Upper lobe of left lung (tissue), 6 donors: ENCODE measurements around the gene SCN8A. TPM values are rescaled to one million over a fixed set of nuclear protein-coding genes. Genes with fewer than 3 reads are reported as not detected.

Experiments used
- ATAC-seq, 2 donors: fragments of 200-7000 bp; cut with Tn5 transposase; one replicate each; pipeline ENCODE4 v1.9.1; 2022; ENCODE audit warnings: mild to moderate bottlenecking in 2 of 2, moderate library complexity in 2 of 2; ENCODE audit not compliant: low FRiP score in 2 of 2
- DNase-seq, 2 donors: peaks; one replicate each; pipeline ENCODE4 v3.0.0-alpha.2; 2019 to 2020
- H3K27ac ChIP-seq, 4 donors: fragments of 200-600 bp; sonication (generic); one replicate each; pipeline ENCODE4 v1.5.1; 2016 to 2019
- H3K27me3 ChIP-seq, 4 donors: fragments of 200-600 bp; sonication (generic); one replicate each; pipeline ENCODE4 v1.5.1; 2017 to 2019
- H3K36me3 ChIP-seq, 4 donors: fragments of 200-600 bp; sonication (generic); one replicate each; pipeline ENCODE4 v1.5.1; 2016 to 2019
- H3K4me1 ChIP-seq, 4 donors: fragments of 200-600 bp; sonication (generic); one replicate each; pipeline ENCODE4 v1.5.1; 2018 to 2019
- H3K4me3 ChIP-seq, 4 donors: fragments of 200-600 bp; sonication (generic); one replicate each; pipeline ENCODE4 v1.5.1; 2017 to 2019; ENCODE audit warnings: mild to moderate bottlenecking in 2 of 4, moderate library complexity in 1 of 4
- H3K9me3 ChIP-seq, 4 donors: fragments of 200-600 bp; sonication (generic); one replicate each; pipeline ENCODE4 v1.5.1; 2018 to 2019
- EP300 ChIP-seq, 4 donors: sonication (generic); formaldehyde crosslinking; IDR thresholded peaks; one replicate each; pipeline ENCODE4 v1.5.1; 2017; ENCODE audit warnings: antibody characterized with exemption in 4 of 4, control low read depth in 2 of 4
- POLR2A ChIP-seq, 4 donors: fragments of 450-650 bp; IDR thresholded peaks; one replicate each; pipeline ENCODE4 v1.5.1; 2016 to 2017; ENCODE audit warnings: antibody characterized with exemption in 4 of 4, mild to moderate bottlenecking in 2 of 4
- POLR2AphosphoS5 ChIP-seq, 2 donors: sonication (generic); formaldehyde crosslinking; IDR thresholded peaks; one replicate each; pipeline ENCODE4 v1.5.1; 2017; ENCODE audit warnings: antibody characterized with exemption in 2 of 2
- WGBS, 2 donors: methylation state at CpG; one replicate each; pipeline ENCODE4 v1.1.5; 2017 to 2018; 5-methylcytosine and 5-hydroxymethylcytosine counted together
- total RNA-seq, 6 donors: library from RNA; depleted of rRNA in 4 of 6; stranded (reverse); fragments of >200 nt in 4 of 6; gene quantifications; one replicate each; pipeline versions ENCODE4 v1.1.0 to v1.2.1, GENCODE V29; 2016 to 2021
- TF ChIP-seq, protein P1 (sequence below), 6 experiments: fragments of 450-650 bp in 4 of 6; fragments of 200-600 bp in 2 of 6; sonication (generic) in 2 of 6; IDR thresholded peaks; one replicate each; pipeline ENCODE4 v1.5.1; 2016 to 2019; ENCODE audit warnings: antibody characterized with exemption in 6 of 6
- donor health status: DM: no; HTN: no; CAD: no; lungs with moderate emphysema.
- donor health status: DM: no; HTN: yes; CAD: no; lungs with severe emphysema.

Gene SCN8A
- total RNA-seq, 6 donors from 2014 or later: 0.11 to 1.1 (median 0.37) TPM; not detected in 1

GRCh38 chr12:51833448-51834227 lies 242.6 kb downstream of the SCN8A start:
- H3K4me3 ChIP-seq: no peak overlapping the region
- peaks cover 0 to 9% (median 5%) of the 10 kb centered on the region in 4 donors for H3K4me1 ChIP-seq
- H3K9me3 ChIP-seq: no peaks in the 10 kb centered on the region
- DNase-seq: no peak
- no peaks in the 10 kb centered on the region for H3K36me3 ChIP-seq
- ATAC-seq: no peak
- WGBS, 2 donors: 67 to 88% methylated on average over 12 of the region's 12 CpGs
- H3K27ac ChIP-seq: no peak overlapping the region
- H3K27me3 ChIP-seq: no peaks in the 10 kb centered on the region
- TF ChIP-seq EP300 (IDR thresholded peaks at IDR 0.05) (no peak), POLR2AphosphoS5 (IDR thresholded peaks at IDR 0.05) (no peak), POLR2A (IDR thresholded peaks at IDR 0.05) (no peak)
- TF ChIP-seq, protein P1, sequence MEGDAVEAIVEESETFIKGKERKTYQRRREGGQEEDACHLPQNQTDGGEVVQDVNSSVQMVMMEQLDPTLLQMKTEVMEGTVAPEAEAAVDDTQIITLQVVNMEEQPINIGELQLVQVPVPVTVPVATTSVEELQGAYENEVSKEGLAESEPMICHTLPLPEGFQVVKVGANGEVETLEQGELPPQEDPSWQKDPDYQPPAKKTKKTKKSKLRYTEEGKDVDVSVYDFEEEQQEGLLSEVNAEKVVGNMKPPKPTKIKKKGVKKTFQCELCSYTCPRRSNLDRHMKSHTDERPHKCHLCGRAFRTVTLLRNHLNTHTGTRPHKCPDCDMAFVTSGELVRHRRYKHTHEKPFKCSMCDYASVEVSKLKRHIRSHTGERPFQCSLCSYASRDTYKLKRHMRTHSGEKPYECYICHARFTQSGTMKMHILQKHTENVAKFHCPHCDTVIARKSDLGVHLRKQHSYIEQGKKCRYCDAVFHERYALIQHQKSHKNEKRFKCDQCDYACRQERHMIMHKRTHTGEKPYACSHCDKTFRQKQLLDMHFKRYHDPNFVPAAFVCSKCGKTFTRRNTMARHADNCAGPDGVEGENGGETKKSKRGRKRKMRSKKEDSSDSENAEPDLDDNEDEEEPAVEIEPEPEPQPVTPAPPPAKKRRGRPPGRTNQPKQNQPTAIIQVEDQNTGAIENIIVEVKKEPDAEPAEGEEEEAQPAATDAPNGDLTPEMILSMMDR (IDR thresholded peaks at IDR 0.05): no peak

- Histone ChIP-seq H3K4me1 (peaks cover 0 to 9% (median 7%) of the 10 kb centered on the region in 4 donors), H3K9me3 (no peaks in the 10 kb centered on the region), H3K27ac (no peak overlapping the region), H3K4me3 (no peak overlapping the region), H3K27me3 (no peaks in the 10 kb centered on the region), H3K36me3 (no peaks in the 10 kb centered on the region)
- 84 to 90% methylated on average over 8 to 10 of the region's 11 CpGs for WGBS, 2 donors
- ATAC-seq: no peak
- peak in 1 of 2 donors; percentile 65 for DNase-seq
- TF ChIP-seq, protein P1 (IDR thresholded peaks at IDR 0.05): no peak
- TF ChIP-seq POLR2A (IDR thresholded peaks at IDR 0.05): no peak
- no peak for TF ChIP-seq EP300 (IDR thresholded peaks at IDR 0.05)
- no peak for TF ChIP-seq POLR2AphosphoS5 (IDR thresholded peaks at IDR 0.05)
Observed at GRCh38 chr12:51834411-51834810, 243.4 kb downstream of the SCN8A start.

DNA sequence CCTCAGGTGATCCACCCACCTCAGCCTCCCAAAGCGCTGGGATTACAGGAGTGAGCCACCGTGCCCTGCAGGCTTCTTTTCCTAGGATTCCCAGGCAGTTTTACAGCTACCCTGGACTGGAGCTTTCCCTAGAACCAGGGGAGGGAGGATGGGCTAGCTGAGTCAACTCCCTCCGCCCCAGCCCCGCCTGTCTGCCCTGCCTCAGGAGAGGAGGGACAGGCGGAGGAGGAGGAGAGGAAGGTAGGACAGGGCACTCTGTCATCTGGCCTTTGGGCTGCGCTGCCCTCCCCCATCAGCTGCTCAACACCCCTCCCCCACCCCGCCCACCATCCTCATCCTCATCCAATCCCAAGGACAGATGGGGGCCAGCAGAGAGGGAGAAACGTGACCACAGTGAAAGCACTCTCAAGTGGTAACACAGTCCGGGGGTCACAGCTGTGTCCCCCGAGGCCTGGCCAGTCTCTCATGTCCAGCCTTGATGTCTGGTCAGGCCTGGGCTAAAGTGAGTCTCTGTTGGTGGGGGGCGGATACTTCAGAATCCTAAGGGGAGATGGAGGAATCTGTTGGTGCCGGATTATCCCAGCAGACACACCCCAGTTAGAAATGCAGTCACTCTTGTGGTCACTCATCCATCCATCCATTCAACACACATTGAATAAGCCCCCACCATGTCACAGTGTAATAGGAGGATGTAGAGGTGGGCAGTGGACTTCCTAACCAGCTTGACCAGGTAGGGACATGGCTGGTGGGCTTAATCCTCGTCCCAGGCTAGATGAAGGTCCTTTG lies 245.2 kb downstream of the SCN8A start:
- H3K4me3 ChIP-seq: no peak overlapping the region
- WGBS, 2 donors: 52 to 78% methylated on average over 4 to 13 of the region's 13 CpGs
- no peak for ATAC-seq
- no peak for DNase-seq
- no peak overlapping the region for H3K27ac ChIP-seq
- TF ChIP-seq, protein P1 (IDR thresholded peaks at IDR 0.05): no peak
- no peak for TF ChIP-seq POLR2A (IDR thresholded peaks at IDR 0.05)
- TF ChIP-seq POLR2AphosphoS5 (IDR thresholded peaks at IDR 0.05): no peak
- TF ChIP-seq EP300 (IDR thresholded peaks at IDR 0.05): no peak
- H3K36me3 ChIP-seq: no peaks in the 10 kb centered on the region
- peaks cover 0 to 9% (median 7%) of the 10 kb centered on the region in 4 donors for H3K4me1 ChIP-seq
- no peaks in the 10 kb centered on the region for H3K9me3 ChIP-seq
- no peaks in the 10 kb centered on the region for H3K27me3 ChIP-seq

DNA sequence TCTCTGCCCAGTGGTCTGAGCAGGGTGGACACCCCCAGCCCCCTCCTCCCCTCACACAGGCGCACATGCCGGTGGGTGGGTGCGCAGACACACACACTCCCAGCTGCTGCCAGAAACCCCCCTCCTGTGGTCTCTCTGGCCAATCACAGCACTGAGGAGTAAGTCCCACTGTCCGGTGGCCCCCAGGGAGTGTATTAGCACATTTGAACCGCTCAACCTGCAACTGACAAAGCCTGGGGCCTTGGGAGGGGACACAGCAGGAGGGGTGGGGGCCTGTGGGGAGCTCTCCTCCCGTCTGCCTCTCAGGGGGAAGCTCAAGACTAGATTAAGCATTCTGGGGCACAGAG lies 245.8 kb downstream of the SCN8A start:
- no peak for ATAC-seq
- no peak overlapping the region for H3K27ac ChIP-seq
- H3K9me3 ChIP-seq: no peaks in the 10 kb centered on the region
- 67 to 95% methylated on average over 2 to 6 of the region's 6 CpGs for WGBS, 2 donors
- TF ChIP-seq POLR2A (IDR thresholded peaks at IDR 0.05) (no peak), EP300 (IDR thresholded peaks at IDR 0.05) (no peak), POLR2AphosphoS5 (IDR thresholded peaks at IDR 0.05) (no peak)
- TF ChIP-seq, protein P1 (IDR thresholded peaks at IDR 0.05): no peak
- peaks cover 0 to 9% (median 7%) of the 10 kb centered on the region in 4 donors for H3K4me1 ChIP-seq
- no peaks in the 10 kb centered on the region for H3K36me3 ChIP-seq
- H3K27me3 ChIP-seq: no peaks in the 10 kb centered on the region
- no peak for DNase-seq
- H3K4me3 ChIP-seq: no peak overlapping the region
